HG03432 (cell line): ENCODE measurements around the gene FBXO41.
A peak's percentile ranks its signal among the peaks of the same experiment; 100 is the strongest.

Experiments
- ATAC-seq: cut with Tn5 transposase; IDR thresholded peaks from one replicate; pipeline ENCODE4 v1.9.1; 2021; ENCODE audit warnings: mild to moderate bottlenecking, moderate library complexity; ENCODE audit not compliant: unreplicated experiment

FBXO41 gene

GRCh38 chr2:73289304-73289703, 5.0 kb upstream of the FBXO41 start:
- ATAC-seq = no peak

GRCh38 chr2:73286134-73286655, 1.9 kb upstream of the FBXO41 start:
- ATAC-seq = no peak

GRCh38 chr2:73285159-73285739, 971 bp upstream of the FBXO41 start:
- peak; percentile 57 for ATAC-seq

- peak; percentile 28 for ATAC-seq
Measured at GRCh38 chr2:73283545-73284295, 558 bp downstream of the FBXO41 start.

- ATAC-seq = no peak
Measured at GRCh38 chr2:73282924-73283544, 1.2 kb downstream of the FBXO41 start.

- ATAC-seq = no peak
Measured at GRCh38 chr2:73281244-73281643, 3.0 kb downstream of the FBXO41 start.

- ATAC-seq = no peak
Measured at GRCh38 chr2:73279852-73280251, 4.4 kb downstream of the FBXO41 start.

- no peak for ATAC-seq
Measured at GRCh38 chr2:73272270-73272669, 12.0 kb downstream of the FBXO41 start.

GRCh38 chr2:73269686-73270465, 14.4 kb downstream of the FBXO41 start:
- no peak for ATAC-seq

GRCh38 chr2:73268830-73269685, 15.2 kb downstream of the FBXO41 start:
- ATAC-seq = peak; percentile 91

GRCh38 chr2:73268366-73268829, 15.9 kb downstream of the FBXO41 start:
- no peak for ATAC-seq

GRCh38 chr2:73267008-73267407, 17.3 kb downstream of the FBXO41 start:
- no peak for ATAC-seq

GRCh38 chr2:73266061-73266901, 18.0 kb downstream of the FBXO41 start:
- ATAC-seq = no peak

GRCh38 chr2:73265298-73266060, 18.8 kb downstream of the FBXO41 start:
- no peak for ATAC-seq

GRCh38 chr2:73264783-73265182, 19.5 kb downstream of the FBXO41 start:
- no peak for ATAC-seq

- no peak for ATAC-seq
Measured at GRCh38 chr2:73264332-73264606, 20.0 kb downstream of the FBXO41 start.

GRCh38 chr2:73263540-73264331, 20.5 kb downstream of the FBXO41 start:
- no peak for ATAC-seq
